SK-N-SH (cell line): Measurements from ENCODE around the gene GRPEL2.

Experiments used
- EP300 ChIP-seq, 2 experiments: IDR thresholded peaks; 2 replicates each; pipeline versions ENCODE4 v1.4.0 to v1.6.1; 2012; ENCODE audit warnings: borderline replicate concordance in 1 of 2, low read depth in 1 of 2, low read length in 1 of 2
- FOXJ3 ChIP-seq: sonication (generic); formaldehyde crosslinking; IDR thresholded peaks from 2 replicates; pipeline ENCODE4 v1.5.1; 2020; ENCODE audit warnings: mild to moderate bottlenecking, missing genetic modification reagents
- RAD21 ChIP-seq: IDR thresholded peaks from 2 replicates; pipeline ENCODE4 v1.6.1; 2012; ENCODE audit warnings: mild to moderate bottlenecking, low read length
- TF ChIP-seq, protein P1 (sequence below): fragments of 200-600 bp; sonication (generic); IDR thresholded peaks from 2 replicates; pipeline ENCODE4 v1.6.1; 2017; ENCODE audit warnings: antibody characterized with exemption, mild to moderate bottlenecking, moderate library complexity

DNA sequence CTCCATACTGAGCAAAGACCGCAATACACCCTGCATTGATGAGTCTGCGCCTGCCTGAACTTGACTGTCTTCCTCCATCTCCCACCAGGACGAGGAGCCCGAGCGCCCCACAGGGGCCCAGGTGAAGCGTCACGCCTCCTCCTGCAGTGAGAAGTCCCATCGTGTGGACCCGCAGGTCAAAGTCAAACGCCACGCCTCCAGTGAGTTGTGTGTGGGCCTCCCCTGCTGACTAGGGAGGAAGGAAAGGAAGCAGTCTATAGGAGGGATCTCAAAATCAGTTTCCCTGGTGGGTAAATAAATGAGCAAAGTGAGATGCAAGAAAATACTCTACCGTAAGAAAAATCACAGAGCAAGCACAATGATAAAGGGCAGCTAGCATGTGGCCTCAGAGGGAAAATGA is 22.8 kb upstream of the GRPEL2 start:
- TF ChIP-seq EP300 (IDR thresholded peaks at IDR 0.05; ENCODE audit: borderline replicate concordance in 1 of 2, low read depth in 1 of 2, low read length in 1 of 2) (no peak), RAD21 (no peak), FOXJ3 (no peak)
- TF ChIP-seq, protein P1, sequence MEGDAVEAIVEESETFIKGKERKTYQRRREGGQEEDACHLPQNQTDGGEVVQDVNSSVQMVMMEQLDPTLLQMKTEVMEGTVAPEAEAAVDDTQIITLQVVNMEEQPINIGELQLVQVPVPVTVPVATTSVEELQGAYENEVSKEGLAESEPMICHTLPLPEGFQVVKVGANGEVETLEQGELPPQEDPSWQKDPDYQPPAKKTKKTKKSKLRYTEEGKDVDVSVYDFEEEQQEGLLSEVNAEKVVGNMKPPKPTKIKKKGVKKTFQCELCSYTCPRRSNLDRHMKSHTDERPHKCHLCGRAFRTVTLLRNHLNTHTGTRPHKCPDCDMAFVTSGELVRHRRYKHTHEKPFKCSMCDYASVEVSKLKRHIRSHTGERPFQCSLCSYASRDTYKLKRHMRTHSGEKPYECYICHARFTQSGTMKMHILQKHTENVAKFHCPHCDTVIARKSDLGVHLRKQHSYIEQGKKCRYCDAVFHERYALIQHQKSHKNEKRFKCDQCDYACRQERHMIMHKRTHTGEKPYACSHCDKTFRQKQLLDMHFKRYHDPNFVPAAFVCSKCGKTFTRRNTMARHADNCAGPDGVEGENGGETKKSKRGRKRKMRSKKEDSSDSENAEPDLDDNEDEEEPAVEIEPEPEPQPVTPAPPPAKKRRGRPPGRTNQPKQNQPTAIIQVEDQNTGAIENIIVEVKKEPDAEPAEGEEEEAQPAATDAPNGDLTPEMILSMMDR, result no peak
